GM23338 (cell line): ENCODE results near the gene ECHDC1. TPM values are rescaled to one million over a fixed set of nuclear protein-coding genes. Genes with fewer than 3 reads are reported as not detected.

Experiments
- ATAC-seq: fragments of 200-7000 bp; cut with Tn5 transposase; 3 replicates; pipeline ENCODE4 v1.9.1; 2020
- DNase-seq: peaks from one replicate; pipeline ENCODE4 v3.0.0-alpha.2; 2015; ENCODE audit warnings: low spot score
- H2AFZ ChIP-seq: fragments of 200-600 bp; sonication (generic); 2 replicates; pipeline ENCODE4 v1.8.0; 2016; ENCODE audit warnings: antibody characterized with exemption, mild to moderate bottlenecking, moderate library complexity
- H3F3A ChIP-seq: fragments of 200-600 bp; sonication (generic); replicated peaks from 2 replicates; pipeline ENCODE4 v1.8.0; 2017; ENCODE audit warnings: antibody characterized with exemption, mixed run types, low read depth
- H3K27ac ChIP-seq: fragments of 200-600 bp; sonication (generic); 2 replicates; pipeline ENCODE4 v1.6.1; 2016; ENCODE audit warnings: low read depth
- H3K27me3 ChIP-seq: fragments of 200-600 bp; sonication (generic); 2 replicates; pipeline ENCODE4 v1.8.0; 2016; ENCODE audit warnings: mild to moderate bottlenecking, mixed run types, moderate library complexity; ENCODE audit not compliant: insufficient read depth
- H3K36me3 ChIP-seq: fragments of 200-600 bp; sonication (generic); 2 replicates; pipeline ENCODE4 v1.8.0; 2016; ENCODE audit warnings: mild to moderate bottlenecking; ENCODE audit not compliant: insufficient read depth
- H3K4me1 ChIP-seq: fragments of 200-600 bp; sonication (generic); 2 replicates; pipeline ENCODE4 v1.8.0; 2016; ENCODE audit warnings: mild to moderate bottlenecking, moderate library complexity; ENCODE audit not compliant: insufficient read depth
- H3K4me2 ChIP-seq: fragments of 200-600 bp; sonication (generic); 2 replicates; pipeline ENCODE4 v1.7.1; 2017; ENCODE audit warnings: mixed run types
- H3K4me3 ChIP-seq: fragments of 200-600 bp; sonication (generic); 2 replicates; pipeline ENCODE4 v1.6.1; 2016; ENCODE audit warnings: mixed run types
- H3K79me2 ChIP-seq: fragments of 200-600 bp; sonication (generic); replicated peaks from 2 replicates; pipeline ENCODE4 v1.8.0; 2017; ENCODE audit warnings: mild to moderate bottlenecking; ENCODE audit not compliant: insufficient read depth
- H3K9me2 ChIP-seq: fragments of 200-600 bp; sonication (generic); 2 replicates; pipeline ENCODE4 v1.8.0; 2017; ENCODE audit not compliant: insufficient read depth
- H4K20me1 ChIP-seq: fragments of 200-600 bp; sonication (generic); replicated peaks from 2 replicates; pipeline ENCODE4 v1.8.0; 2017; ENCODE audit warnings: mild to moderate bottlenecking; ENCODE audit not compliant: insufficient read depth
- H3K27ac Mint-ChIP-seq: 2 replicates; pipeline ENCODE4 v1.8.0; 2020; ENCODE audit warnings: inconsistent platforms, mild to moderate bottlenecking, moderate library complexity, mixed read lengths
- H3K27me3 Mint-ChIP-seq: 3 replicates; pipeline ENCODE4 v1.8.0; 2022; ENCODE audit warnings: low read depth, mild to moderate bottlenecking, moderate library complexity, mixed read lengths, inconsistent platforms; ENCODE audit not compliant: insufficient read depth, poor library complexity
- H3K36me3 Mint-ChIP-seq: 3 replicates; pipeline ENCODE4 v1.8.0; 2021; ENCODE audit warnings: low read depth, mild to moderate bottlenecking, inconsistent platforms, moderate library complexity, mixed read lengths
- H3K4me1 Mint-ChIP-seq: 3 replicates; pipeline ENCODE4 v1.8.0; 2020; ENCODE audit warnings: mild to moderate bottlenecking, inconsistent platforms, mixed read lengths
- H3K4me3 Mint-ChIP-seq: 3 replicates; pipeline ENCODE4 v1.8.0; 2021; ENCODE audit warnings: moderate library complexity, mild to moderate bottlenecking, inconsistent platforms, mixed read lengths
- H3K9me3 Mint-ChIP-seq: 3 replicates; pipeline ENCODE4 v1.8.0; 2020; ENCODE audit warnings: moderate library complexity, mild to moderate bottlenecking, inconsistent platforms, mixed read lengths
- ETS1 ChIP-seq: IDR thresholded peaks from 2 replicates; pipeline ENCODE4 v1.6.1; 2016; ENCODE audit warnings: antibody characterized with exemption
- EZH2 ChIP-seq: fragments of 200-600 bp; sonication (generic); IDR thresholded peaks from one replicate; pipeline ENCODE4 v1.8.0; 2017; ENCODE audit warnings: antibody characterized with exemption, mild to moderate bottlenecking, low read depth; ENCODE audit not compliant: unreplicated experiment
- POLR2AphosphoS5 ChIP-seq: IDR thresholded peaks from 2 replicates; pipeline ENCODE4 v1.6.1; 2016; ENCODE audit warnings: antibody characterized with exemption, low read depth
- REST ChIP-seq: IDR thresholded peaks from one replicate; pipeline ENCODE4 v1.6.1; 2018; ENCODE audit warnings: antibody characterized with exemption; ENCODE audit not compliant: unreplicated experiment
- ZNF114 ChIP-seq: fragments of 250-450 bp; sonication (Bioruptor Pico); IDR thresholded peaks from 2 replicates; pipeline ENCODE4 v1.5.0; 2020; ENCODE audit warnings: mild to moderate bottlenecking, moderate library complexity
- ZNF331 ChIP-seq: fragments of 250-450 bp; sonication (Bioruptor Pico); IDR thresholded peaks from 2 replicates; pipeline ENCODE4 v1.5.0; 2020; ENCODE audit warnings: low read depth, mild to moderate bottlenecking, moderate library complexity
- ZNF462 ChIP-seq: fragments of 250-450 bp; sonication (Bioruptor Pico); IDR thresholded peaks from 2 replicates; pipeline ENCODE4 v1.5.0; 2020; ENCODE audit warnings: mild to moderate bottlenecking, moderate library complexity
- polyA plus RNA-seq: library from polyadenylated mRNA; unstranded; fragments of >200 nt; fragmentation: Nextera tagmentation; extraction: Ambion mirVana; gene quantifications from 2 replicates; pipeline ENCODE4 v1.2.1, GENCODE V29; 2016
- total RNA-seq: library from RNA; depleted of rRNA; stranded (reverse); fragments of >200 nt; shearing (Covaris generic); gene quantifications from 2 replicates; pipeline ENCODE4 v1.2.3, GENCODE V29; 2014

Gene ECHDC1
- total and polyA plus RNA-seq, 2 experiments from 2014 or later: 65.8 to 98.4 TPM

- Histone ChIP-seq H2AFZ (peak overlapping the region; percentile 26; the same call in 1 of the 2 replicates), H3K79me2 (peaks cover 47% of the 10 kb centered on the region)
- H3K9me3 Mint-ChIP-seq: no peaks in the 10 kb centered on the region
Observed at GRCh38 chr6:127266892-127267645, 76.3 kb downstream of the ECHDC1 start.

GRCh38 chr6:127266178-127266891, 77.1 kb downstream of the ECHDC1 start, which contains the start of gene RNF146:
RNF146 (plus strand) TSS chr6:127266864; CDS start chr6:127280339, 13,475 bp downstream.
- Mint-ChIP-seq H3K4me1 (peaks cover 23% of the 10 kb centered on the region; the same call in 2 of the 3 replicates), H3K27ac (peak within 1 kb of the TSS; percentile 99), H3K36me3 (peaks cover 4% of the 10 kb centered on the region; the same call in 1 of the 3 replicates), H3K4me3 (peak within 1 kb of the TSS; percentile 94), H3K27me3 (peaks cover 2% of the 10 kb centered on the region), H3K9me3 (no peaks in the 10 kb centered on the region)
- H3F3A ChIP-seq: no peaks in the 10 kb centered on the region
- peaks cover 40% of the 10 kb centered on the region for H3K79me2 ChIP-seq
- peak within 1 kb of the TSS; percentile 95 for H3K27ac ChIP-seq
- H3K9me2 ChIP-seq: no peaks in the 10 kb centered on the region
- H3K36me3 ChIP-seq: no peaks in the 10 kb centered on the region
- DNase-seq (peak; percentile 92), ATAC-seq (peak; percentile 80)
- peaks cover 26% of the 10 kb centered on the region for H3K4me1 ChIP-seq
- peak within 1 kb of the TSS; percentile 79 for H3K4me2 ChIP-seq
- H2AFZ ChIP-seq: peak within 1 kb of the TSS; percentile 26; the same call in 1 of the 2 replicates
- H3K27me3 ChIP-seq: no peaks in the 10 kb centered on the region
- H3K4me3 ChIP-seq: peak within 1 kb of the TSS; percentile 75
- peaks cover 6% of the 10 kb centered on the region; the same call in 1 of the 2 replicates for H4K20me1 ChIP-seq
- TF ChIP-seq ZNF331 (CRISPR knock-in tag) (no peak), ETS1 (no peak), ZNF114 (CRISPR knock-in tag) (0 out of 2 replicates have a peak, but pooled peaks have one; percentile 6), EZH2 (no peak), REST (peak; percentile 5), POLR2AphosphoS5 (peak; percentile 80), ZNF462 (CRISPR knock-in tag) (no peak)

More at GRCh38 chr6:127266892-127267645, 76.3 kb downstream of the ECHDC1 start:
- H3K27me3 Mint-ChIP-seq: peaks cover 2% of the 10 kb centered on the region
- peak overlapping the region; percentile 99 for H3K27ac Mint-ChIP-seq
- TF ChIP-seq ZNF114 (CRISPR knock-in tag) (no peak), POLR2AphosphoS5 (peak; percentile 58)
- peaks cover 4% of the 10 kb centered on the region; the same call in 1 of the 3 replicates for H3K36me3 Mint-ChIP-seq
- peak overlapping the region; percentile 94 for H3K4me3 Mint-ChIP-seq
- Histone ChIP-seq H3K9me2 (no peaks in the 10 kb centered on the region), H3K27ac (peak overlapping the region; percentile 95), H3K4me3 (peak overlapping the region; percentile 75), H3K4me1 (peaks cover 26% of the 10 kb centered on the region), H3K27me3 (no peaks in the 10 kb centered on the region), H3K36me3 (no peaks in the 10 kb centered on the region), H3K4me2 (peak overlapping the region; percentile 79), H3F3A (no peaks in the 10 kb centered on the region), H4K20me1 (peaks cover 11% of the 10 kb centered on the region; the same call in 1 of the 2 replicates)
- DNase-seq (peak; percentile 61), ATAC-seq (peak; percentile 85)
- peaks cover 25% of the 10 kb centered on the region; the same call in 2 of the 3 replicates for H3K4me1 Mint-ChIP-seq
